ENCODE measurements around the gene CST5.
"Not testable (repeated sequence)": the region's sequence is repeated elsewhere in the genome, so short reads cannot be mapped to it uniquely, and the experiment has no call there.

The CST5 gene

GRCh38 chr20:23879328-23879798, at the start of gene CST5:
Gene CST5 (minus strand): TSS chr20:23879748. CDS start chr20:23879676, 72 bp downstream.
- no peak for DNase-seq

GRCh38 chr20:23928788-23929187, 49.2 kb upstream of the CST5 start:
- DNase-seq, result peak; percentile 1

GRCh38 chr20:23928353-23928752, 48.8 kb upstream of the CST5 start:
- no peak for DNase-seq

- no peak for DNase-seq
Observed at GRCh38 chr20:23926944-23927872, 47.7 kb upstream of the CST5 start.

GRCh38 chr20:23926526-23926880, 47.0 kb upstream of the CST5 start:
- DNase-seq, result no peak

- no peak for DNase-seq
Observed at GRCh38 chr20:23925789-23926525, 46.4 kb upstream of the CST5 start.

GRCh38 chr20:23924751-23925150, 45.2 kb upstream of the CST5 start:
- no peak for DNase-seq

GRCh38 chr20:23923891-23924435, 44.4 kb upstream of the CST5 start:
- DNase-seq, result no peak

GRCh38 chr20:23923311-23923710, 43.8 kb upstream of the CST5 start:
- no peak for DNase-seq

GRCh38 chr20:23920408-23921325, 41.1 kb upstream of the CST5 start:
- no peak for DNase-seq

GRCh38 chr20:23918896-23919295, 39.3 kb upstream of the CST5 start:
- no peak for DNase-seq

- no peak for DNase-seq
Observed at GRCh38 chr20:23918101-23918862, 38.7 kb upstream of the CST5 start.

- DNase-seq, result no peak
Observed at GRCh38 chr20:23917024-23917725, 37.6 kb upstream of the CST5 start.

GRCh38 chr20:23915844-23916243, 36.3 kb upstream of the CST5 start:
- no peak for DNase-seq

GRCh38 chr20:23914469-23914868, 34.9 kb upstream of the CST5 start:
- DNase-seq, result not testable (repeated sequence)

GRCh38 chr20:23910210-23910609, 30.7 kb upstream of the CST5 start:
- DNase-seq, result no peak

GRCh38 chr20:23909390-23909789, 29.8 kb upstream of the CST5 start:
- no peak for DNase-seq

- no peak for DNase-seq
Observed at GRCh38 chr20:23907579-23907978, 28.0 kb upstream of the CST5 start.

- not testable (repeated sequence) for DNase-seq
Observed at GRCh38 chr20:23902396-23902795, 22.8 kb upstream of the CST5 start.

- not testable (repeated sequence) for DNase-seq
Observed at GRCh38 chr20:23890867-23891266, 11.3 kb upstream of the CST5 start.

- peak; percentile 64 for DNase-seq
Observed at GRCh38 chr20:23889775-23890187, 10.2 kb upstream of the CST5 start.
